RWPE2 (cell line): Measurements from ENCODE around the gene OSM.

Experiments
- ATAC-seq: fragments of 200-7000 bp; cut with Tn5 transposase; 3 replicates; pipeline ENCODE4 v1.9.1; 2021; ENCODE audit warnings: low read depth
- DNase-seq: peaks from one replicate; pipeline ENCODE4 v3.0.0-alpha.2; 2020; ENCODE audit warnings: low spot score
- H3K27ac ChIP-seq: fragments of 450-650 bp; 2 replicates; pipeline ENCODE4 v1.5.1; 2017; ENCODE audit warnings: mild to moderate bottlenecking; ENCODE audit not compliant: poor library complexity, severe bottlenecking
- H3K27me3 ChIP-seq: fragments of 250-450 bp; sonication (Bioruptor Pico); 2 replicates; pipeline ENCODE4 v1.5.1; 2021; ENCODE audit warnings: mild to moderate bottlenecking, moderate library complexity; ENCODE audit not compliant: insufficient read depth, poor library complexity, severe bottlenecking
- H3K36me3 ChIP-seq: fragments of 250-450 bp; sonication (Bioruptor Pico); 2 replicates; pipeline ENCODE4 v1.5.1; 2020; ENCODE audit warnings: low read depth, mild to moderate bottlenecking, moderate library complexity
- H3K4me1 ChIP-seq: fragments of 250-450 bp; sonication (Bioruptor Pico); 2 replicates; pipeline ENCODE4 v1.5.1; 2021; ENCODE audit warnings: mild to moderate bottlenecking, moderate library complexity; ENCODE audit not compliant: insufficient read depth, poor library complexity, severe bottlenecking
- H3K4me3 ChIP-seq: fragments of 250-450 bp; sonication (Bioruptor Pico); 2 replicates; pipeline ENCODE4 v1.5.1; 2021; ENCODE audit warnings: mild to moderate bottlenecking, moderate library complexity; ENCODE audit not compliant: severe bottlenecking
- H3K9me3 ChIP-seq: fragments of 250-450 bp; sonication (Bioruptor Pico); 2 replicates; pipeline ENCODE4 v1.5.1; 2021; ENCODE audit warnings: mild to moderate bottlenecking, moderate library complexity; ENCODE audit not compliant: severe bottlenecking
- TF ChIP-seq, protein P1 (sequence below): fragments of 450-650 bp; IDR thresholded peaks from one replicate; pipeline ENCODE4 v1.5.1; 2017; ENCODE audit warnings: mild to moderate bottlenecking, moderate library complexity; ENCODE audit not compliant: poor library complexity, severe bottlenecking

The OSM gene

DNA sequence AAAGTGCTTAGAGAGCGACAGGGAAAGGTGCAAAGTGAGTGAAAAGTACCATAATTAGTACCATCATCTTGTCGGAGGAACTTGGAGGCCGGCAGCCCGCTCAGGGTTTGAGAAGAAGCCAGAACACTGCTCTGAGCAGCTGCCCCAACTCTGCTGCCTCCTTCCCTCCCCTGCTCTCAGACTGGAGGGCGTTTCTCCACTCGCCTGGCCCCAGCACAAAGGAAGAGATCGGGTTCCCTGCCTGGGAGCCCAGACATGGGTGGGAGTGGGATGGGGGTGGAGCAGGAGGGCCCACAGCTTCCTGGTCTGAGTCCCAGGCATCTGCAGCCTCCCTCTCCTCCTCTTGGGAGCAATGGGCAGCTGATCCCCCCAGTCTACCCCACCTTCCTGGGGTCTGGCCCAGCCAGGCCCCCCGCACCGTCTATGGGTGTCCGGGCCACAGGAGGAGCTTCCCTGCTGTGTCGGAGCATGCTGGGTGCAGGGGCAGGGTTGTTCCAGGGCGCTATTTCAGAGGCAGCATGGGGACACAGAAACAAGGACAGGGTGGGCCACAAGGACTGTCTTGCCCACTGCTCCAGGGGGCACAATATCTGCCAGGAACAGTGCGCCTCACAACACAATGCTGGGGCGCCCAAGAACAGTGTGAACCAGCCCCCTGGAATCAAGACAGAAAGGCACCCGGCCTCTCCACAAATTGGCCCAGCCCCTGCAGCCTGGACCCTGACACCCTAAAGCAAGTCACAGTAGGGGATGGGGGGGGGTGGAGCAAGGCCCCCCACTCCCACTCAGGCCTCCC is 24.9 kb downstream of the OSM start:
- Histone ChIP-seq H3K9me3 (no peaks in the 10 kb centered on the region), H3K4me1 (peaks cover 3% of the 10 kb centered on the region), H3K36me3 (no peaks in the 10 kb centered on the region), H3K4me3 (no peak overlapping the region), H3K27me3 (no peaks in the 10 kb centered on the region), H3K27ac (no peak overlapping the region)
- DNase-seq (no peak), ATAC-seq (no peak)
- TF ChIP-seq, protein P1, sequence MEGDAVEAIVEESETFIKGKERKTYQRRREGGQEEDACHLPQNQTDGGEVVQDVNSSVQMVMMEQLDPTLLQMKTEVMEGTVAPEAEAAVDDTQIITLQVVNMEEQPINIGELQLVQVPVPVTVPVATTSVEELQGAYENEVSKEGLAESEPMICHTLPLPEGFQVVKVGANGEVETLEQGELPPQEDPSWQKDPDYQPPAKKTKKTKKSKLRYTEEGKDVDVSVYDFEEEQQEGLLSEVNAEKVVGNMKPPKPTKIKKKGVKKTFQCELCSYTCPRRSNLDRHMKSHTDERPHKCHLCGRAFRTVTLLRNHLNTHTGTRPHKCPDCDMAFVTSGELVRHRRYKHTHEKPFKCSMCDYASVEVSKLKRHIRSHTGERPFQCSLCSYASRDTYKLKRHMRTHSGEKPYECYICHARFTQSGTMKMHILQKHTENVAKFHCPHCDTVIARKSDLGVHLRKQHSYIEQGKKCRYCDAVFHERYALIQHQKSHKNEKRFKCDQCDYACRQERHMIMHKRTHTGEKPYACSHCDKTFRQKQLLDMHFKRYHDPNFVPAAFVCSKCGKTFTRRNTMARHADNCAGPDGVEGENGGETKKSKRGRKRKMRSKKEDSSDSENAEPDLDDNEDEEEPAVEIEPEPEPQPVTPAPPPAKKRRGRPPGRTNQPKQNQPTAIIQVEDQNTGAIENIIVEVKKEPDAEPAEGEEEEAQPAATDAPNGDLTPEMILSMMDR: no peak

- H3K36me3 ChIP-seq: no peaks in the 10 kb centered on the region
- ATAC-seq (no peak), DNase-seq (no peak)
- no peak overlapping the region for H3K4me3 ChIP-seq
- no peaks in the 10 kb centered on the region for H3K27me3 ChIP-seq
- TF ChIP-seq, protein P1: no peak
- H3K27ac ChIP-seq: no peak overlapping the region
- peaks cover 9% of the 10 kb centered on the region for H3K4me1 ChIP-seq
- H3K9me3 ChIP-seq: no peaks in the 10 kb centered on the region
Measured at GRCh38 chr22:30240541-30241417, 25.9 kb downstream of the OSM start.

- DNase-seq (no peak), ATAC-seq (no peak)
- Histone ChIP-seq H3K27me3 (no peaks in the 10 kb centered on the region), H3K36me3 (no peaks in the 10 kb centered on the region), H3K27ac (no peak overlapping the region), H3K9me3 (no peaks in the 10 kb centered on the region), H3K4me3 (no peak overlapping the region), H3K4me1 (peaks cover 12% of the 10 kb centered on the region)
- TF ChIP-seq, protein P1: no peak
Measured at GRCh38 chr22:30239488-30240405, 26.9 kb downstream of the OSM start.

GRCh38 chr22:30238661-30239487 is 27.8 kb downstream of the OSM start:
- TF ChIP-seq, protein P1: no peak

More at GRCh38 chr22:30238661-30239487, 27.8 kb downstream of the OSM start:
- Histone ChIP-seq H3K9me3 (no peaks in the 10 kb centered on the region), H3K4me1 (peaks cover 12% of the 10 kb centered on the region), H3K4me3 (no peak overlapping the region), H3K27ac (no peak overlapping the region), H3K36me3 (no peaks in the 10 kb centered on the region), H3K27me3 (no peaks in the 10 kb centered on the region)
- ATAC-seq (no peak), DNase-seq (no peak)
